Esophagus muscularis mucosa (tissue), 3 donors: ENCODE data around the gene WWTR1.

Source experiments
- CTCF ChIP-seq, 3 experiments: fragments of 200-600 bp in 2 of 3; fragments of 450-650 bp in 1 of 3; sonication (generic) in 2 of 3; IDR thresholded peaks; one replicate each; pipeline ENCODE4 v1.5.1; 2017 to 2019; ENCODE audit warnings: antibody characterized with exemption in 3 of 3, mild to moderate bottlenecking in 2 of 3, moderate library complexity in 1 of 3
- POLR2A ChIP-seq: fragments of 450-650 bp; IDR thresholded peaks from one replicate; pipeline ENCODE4 v1.6.1; 2017; ENCODE audit warnings: antibody characterized with exemption, moderate library complexity, mild to moderate bottlenecking, low read depth
- POLR2AphosphoS5 ChIP-seq, 2 donors: sonication (generic); formaldehyde crosslinking; IDR thresholded peaks; one replicate each; pipeline ENCODE4 v1.6.1; 2017; ENCODE audit warnings: antibody characterized with exemption in 2 of 2

DNA sequence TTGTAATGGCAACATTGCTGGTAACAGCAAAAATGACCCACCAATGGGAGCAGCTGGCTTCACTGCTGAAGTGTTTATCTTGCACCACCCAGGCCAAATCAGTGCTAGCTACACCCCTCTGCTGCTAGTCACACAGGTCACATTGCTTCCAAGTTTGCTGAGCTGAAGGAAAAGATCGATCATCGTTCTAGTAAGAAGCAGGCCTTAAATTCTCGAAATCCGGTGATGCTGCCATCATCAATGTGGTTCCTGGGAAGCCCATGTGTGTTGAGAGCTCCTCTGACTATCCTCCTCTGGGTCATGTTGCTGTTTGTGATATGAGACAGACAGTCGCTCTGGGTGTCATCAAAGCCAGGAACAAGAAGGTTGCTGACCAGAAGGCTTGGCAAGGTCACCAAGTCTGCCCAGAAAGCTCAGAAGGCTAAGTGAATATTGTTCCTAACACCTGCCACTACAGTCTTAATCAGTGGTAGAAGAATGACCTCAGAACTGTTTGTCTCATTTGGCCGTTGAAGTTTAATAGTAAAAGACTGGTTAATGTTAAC, 162.2 kb downstream of the WWTR1 start:
- TF ChIP-seq POLR2A (no peak), CTCF (IDR thresholded peaks at IDR 0.05) (no peak), POLR2AphosphoS5 (IDR thresholded peaks at IDR 0.05) (no peak)
